Stimulated activated CD8-positive, alpha-beta memory T cell treated with anti-CD3 and anti-CD28 coated beads, Interleukin-4, amount 100 ng/mL, for 4 hours (primary cell): ENCODE measurements around the gene NRF1.
"Not testable (repeated sequence)": the region's sequence is repeated elsewhere in the genome, so short reads cannot be mapped to it uniquely, and the experiment has no call there.

ENCODE experiments used
- DNase-seq, 2 donors: peaks; one replicate each; pipeline ENCODE4 v3.0.0-alpha.2; 2020; ENCODE audit warnings: low read depth in 2 of 2, low spot score in 1 of 2

Gene NRF1

DNA sequence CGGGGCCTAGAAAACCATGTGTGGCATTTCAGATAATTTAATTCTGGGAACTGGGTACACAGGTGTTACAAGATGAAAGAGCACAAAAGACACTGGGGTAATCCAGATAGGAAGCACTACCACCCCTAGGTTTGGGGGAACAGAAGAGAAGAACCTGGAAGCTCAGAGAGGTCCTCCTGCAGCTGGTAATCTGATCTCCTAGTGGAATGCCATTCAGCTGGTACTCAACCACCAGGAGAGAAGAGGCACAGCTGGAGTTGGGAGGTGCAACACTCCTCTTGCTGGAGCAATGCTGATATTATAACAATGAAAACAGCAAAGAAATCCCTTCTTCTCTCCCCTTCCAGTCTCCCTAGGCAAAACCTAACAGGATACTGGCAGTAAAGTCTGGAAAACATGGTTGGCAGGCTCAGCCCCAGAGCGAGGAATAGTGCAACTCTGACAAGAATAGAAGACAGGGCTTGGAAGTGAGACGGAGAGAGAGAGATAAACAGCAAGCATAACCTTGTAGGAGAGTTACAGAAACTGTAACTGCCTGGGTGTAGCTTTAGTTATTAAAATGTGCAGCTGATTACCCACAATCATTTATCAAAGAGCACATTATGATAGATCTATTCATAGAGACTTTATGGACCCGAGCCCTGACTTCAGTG is 35.0 kb downstream of the NRF1 start:
- DNase-seq: no peak

DNA sequence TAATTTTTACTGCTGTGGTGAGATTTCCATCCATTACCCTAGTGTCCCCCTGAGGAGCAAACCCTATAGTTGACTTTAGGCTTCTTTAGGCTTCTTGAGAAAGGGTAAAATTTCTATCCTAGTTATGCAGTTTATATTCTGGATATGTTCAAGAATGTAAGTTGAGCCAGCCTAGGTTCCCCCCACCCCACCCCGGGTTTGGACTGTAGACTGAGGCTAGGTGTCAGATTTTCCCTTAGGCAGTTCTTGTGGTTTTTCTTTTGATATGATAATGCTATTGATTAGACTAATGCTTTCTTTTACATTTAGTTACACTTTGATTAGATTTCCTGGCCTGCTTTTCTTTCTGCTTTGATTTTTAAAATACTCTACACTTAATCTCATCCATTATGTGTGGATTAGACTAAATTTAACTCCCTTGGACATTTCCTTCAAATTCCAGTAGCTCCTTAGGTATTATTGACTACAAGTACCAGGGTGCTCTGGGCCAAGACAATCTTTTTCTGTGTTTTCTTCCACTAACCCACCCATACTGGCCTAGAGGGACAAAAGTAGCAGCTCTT is 37.7 kb downstream of the NRF1 start:
- no peak for DNase-seq

DNA sequence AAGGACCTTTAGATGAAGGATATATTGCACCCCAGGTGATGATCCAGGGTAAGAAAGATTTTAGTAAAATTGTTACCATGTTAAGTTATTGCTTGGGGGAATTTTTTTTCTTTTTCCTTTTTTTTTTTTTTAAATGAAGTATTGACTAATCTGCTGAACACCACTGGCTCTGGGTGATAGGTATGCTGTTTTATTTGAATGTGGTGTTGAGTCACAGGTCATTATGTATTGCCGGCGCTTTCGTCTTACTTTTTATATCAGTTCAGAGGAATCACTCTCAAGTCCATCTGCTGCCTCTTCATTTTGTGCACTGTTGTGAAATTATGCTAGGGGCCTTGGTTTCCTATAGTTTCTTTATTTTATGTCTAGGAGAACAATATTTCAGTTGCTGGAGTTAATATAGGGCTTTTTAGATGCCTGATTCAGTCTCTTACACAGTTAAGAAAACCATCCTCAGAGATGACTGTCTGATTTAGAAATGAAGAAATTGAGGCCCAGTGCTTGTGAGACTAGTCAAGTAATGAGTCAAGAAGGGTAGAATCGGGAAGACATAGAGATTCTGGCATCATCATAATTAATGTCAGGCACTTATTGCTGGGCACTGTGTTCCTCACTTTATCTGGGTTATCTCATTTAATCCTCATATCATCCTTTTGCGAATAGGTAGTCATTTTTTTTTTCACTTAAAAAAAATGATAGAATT is 38.7 kb downstream of the NRF1 start:
- DNase-seq: no peak

DNA sequence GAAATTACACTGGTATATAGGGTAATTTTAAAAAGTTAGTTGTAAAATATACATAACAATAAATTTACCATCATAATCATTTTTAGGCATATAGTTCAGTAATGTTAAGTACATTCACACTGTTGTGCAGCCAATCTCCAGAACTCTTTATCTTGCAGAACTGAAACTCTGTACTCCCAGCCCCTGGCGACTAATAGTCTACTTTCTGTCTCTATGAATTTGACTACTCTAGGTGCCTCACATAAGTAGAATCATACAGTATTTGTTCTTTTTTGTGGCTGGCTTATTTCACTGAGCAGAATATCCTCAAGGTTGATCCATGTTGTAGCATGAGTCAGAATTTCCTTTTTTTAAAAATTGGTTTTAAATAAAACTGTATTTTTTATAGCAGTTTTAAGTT is 41.4 kb downstream of the NRF1 start:
- no peak for DNase-seq

DNA sequence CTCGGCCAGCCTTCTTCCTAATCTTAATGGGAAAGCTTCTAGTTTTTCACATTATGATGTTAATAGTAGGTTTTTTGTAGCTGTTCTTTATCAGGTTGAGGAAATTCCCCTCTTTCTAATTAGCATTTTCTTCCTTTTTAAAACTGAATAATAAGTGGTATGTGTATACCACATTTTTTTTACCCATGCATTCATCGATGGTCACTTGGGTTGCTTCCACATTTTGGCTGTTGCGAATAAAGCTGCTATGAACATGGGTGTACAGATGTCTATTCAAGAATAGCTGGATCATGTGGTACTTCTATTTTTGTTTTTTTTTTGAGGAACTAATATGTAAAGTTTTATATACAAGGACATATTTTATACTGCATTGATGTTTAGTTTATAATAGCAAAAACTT is 44.3 kb downstream of the NRF1 start:
- no peak for DNase-seq

DNA sequence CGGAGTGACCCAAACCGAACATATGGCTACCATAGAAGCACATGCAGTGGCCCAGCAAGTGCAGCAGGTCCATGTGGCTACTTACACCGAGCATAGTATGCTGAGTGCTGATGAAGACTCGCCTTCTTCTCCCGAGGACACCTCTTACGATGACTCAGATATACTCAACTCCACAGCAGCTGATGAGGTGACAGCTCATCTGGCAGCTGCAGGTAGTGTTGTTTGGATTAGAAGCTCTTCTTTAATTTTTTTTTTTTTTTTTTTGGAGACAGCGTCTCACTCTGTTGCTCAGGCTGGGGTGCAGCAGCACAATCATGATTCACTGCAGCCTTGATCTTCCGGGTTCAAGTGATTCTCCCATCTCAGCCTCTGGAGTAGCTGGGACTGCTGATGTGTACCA is 45.8 kb downstream of the NRF1 start:
- no peak for DNase-seq

DNA sequence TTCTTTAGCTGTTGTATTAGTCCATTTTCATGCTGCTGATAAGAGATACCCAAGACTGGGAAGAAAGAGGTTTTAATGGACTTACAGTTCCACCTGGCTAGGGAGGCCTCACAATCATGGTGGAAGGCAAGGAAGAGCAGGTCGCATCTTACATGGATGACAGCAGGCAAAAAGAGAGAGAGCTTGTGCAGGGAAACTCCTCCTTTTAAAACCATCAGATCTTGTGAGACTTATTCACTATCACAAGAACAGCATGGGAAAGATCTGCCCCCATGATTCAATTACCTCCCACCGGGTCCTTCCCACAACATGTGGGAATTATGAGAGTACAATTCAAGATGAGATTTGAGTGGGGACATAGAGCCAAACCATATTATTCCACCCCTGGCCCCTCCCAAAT is 48.4 kb downstream of the NRF1 start:
- not testable (repeated sequence) for DNase-seq

DNA sequence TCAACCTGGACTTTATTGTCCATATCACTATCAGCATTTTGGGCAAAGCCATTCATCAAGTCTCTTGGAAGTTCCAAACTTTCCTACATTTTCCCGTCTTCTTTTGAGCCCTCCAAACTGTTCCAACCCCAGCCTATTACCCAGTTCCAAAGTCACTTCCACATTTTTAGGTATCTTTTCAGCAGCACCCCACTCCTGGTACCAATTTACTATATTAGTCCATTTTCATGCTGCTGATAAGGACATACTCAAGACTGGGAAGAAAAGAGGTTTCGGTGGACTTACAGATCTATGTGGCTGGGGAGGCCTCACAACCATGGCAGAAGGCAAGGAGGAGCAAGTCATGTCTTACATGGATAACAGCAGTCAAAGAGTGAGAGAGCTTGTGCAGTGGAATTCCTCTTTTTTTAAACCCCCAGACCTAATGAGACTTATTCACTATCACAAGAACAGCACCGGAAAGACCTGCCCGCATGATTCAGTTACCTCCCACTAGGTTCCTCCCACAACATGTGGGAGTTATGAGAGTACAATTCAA is 50.2 kb downstream of the NRF1 start:
- DNase-seq: no peak

DNA sequence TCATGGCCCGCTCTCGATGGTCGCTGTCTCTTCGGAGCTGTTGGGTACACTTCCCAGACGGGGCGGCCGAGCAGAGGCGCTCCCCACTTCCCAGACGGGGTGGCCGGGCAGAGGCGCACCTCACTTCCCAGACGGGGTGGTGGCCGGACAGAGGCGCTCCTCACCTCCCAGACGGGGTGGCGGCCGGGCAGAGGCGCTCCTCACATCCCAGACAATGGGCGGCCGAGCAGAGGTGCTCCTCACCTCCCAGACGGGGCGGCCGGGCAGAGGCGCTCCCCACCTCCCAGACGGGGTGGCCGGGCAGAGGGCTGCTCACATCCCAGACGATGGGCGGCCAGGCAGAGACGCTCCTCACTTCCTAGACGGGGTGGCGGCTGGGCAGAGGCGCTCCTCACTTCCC is 51.7 kb downstream of the NRF1 start:
- DNase-seq: not testable (repeated sequence)

DNA sequence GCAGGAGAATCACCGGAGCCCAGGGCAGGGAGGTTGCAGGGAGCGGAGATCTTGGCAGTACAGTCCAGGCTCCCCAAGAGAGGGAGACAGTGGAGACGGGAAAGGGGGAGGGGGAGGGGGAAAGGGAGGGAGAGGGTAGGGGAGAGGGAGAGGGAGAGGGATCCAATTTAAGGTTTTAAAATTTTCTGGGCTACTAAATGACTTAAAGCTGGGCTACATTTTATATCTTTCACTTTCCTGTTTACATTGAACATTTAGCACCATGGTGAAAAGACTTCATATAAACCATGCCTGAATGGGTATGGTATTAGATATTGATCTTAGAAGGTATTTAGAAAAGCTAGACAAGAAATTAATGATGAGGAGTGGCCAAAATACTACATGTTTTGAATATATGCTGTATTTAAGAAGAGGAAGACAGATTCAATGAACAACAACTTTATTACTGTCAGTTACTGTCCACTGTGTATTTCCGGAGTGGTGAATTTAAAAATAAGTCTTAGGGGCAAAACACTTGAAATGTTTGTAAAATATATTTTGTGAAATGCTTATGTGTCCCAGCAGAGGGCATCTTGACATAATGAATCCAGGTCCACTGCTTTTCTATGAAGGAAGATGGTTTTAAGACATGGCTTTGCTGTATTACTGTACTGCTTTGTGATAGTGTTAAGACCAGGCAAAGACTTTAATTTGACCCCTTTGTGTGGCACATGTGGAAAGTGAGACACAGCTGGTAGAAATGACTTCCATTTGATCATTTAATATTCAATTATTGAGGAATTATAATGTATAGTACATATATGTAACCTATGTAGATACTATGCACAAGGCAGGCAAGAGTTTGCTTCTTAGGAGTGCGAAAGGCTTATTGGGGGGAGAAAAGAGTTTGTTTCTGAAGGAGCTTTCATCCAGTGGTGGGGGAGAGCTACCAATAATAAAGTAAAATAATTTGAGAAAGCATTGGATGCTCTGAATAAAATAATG is 52.8 kb downstream of the NRF1 start:
- no peak for DNase-seq

DNA sequence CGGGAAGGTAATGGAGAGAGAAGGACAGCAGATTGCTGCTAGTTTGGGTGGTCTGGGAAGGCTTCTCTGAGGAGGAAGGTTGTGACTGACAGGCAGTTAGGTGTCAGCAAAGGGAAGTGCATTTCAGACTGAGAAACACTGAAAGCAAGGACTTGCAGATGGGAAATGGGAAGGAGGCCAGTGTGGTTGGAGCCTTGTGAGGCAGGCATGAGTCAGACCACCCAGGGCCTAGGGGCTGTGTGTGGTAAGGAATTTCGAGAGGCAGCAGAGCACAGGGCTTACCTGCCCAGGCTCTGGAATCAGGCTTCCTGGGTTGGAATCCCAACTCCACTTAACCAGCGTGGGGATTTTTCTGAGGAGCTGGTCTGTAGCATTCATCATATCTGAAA is 53.5 kb downstream of the NRF1 start:
- no peak for DNase-seq

DNA sequence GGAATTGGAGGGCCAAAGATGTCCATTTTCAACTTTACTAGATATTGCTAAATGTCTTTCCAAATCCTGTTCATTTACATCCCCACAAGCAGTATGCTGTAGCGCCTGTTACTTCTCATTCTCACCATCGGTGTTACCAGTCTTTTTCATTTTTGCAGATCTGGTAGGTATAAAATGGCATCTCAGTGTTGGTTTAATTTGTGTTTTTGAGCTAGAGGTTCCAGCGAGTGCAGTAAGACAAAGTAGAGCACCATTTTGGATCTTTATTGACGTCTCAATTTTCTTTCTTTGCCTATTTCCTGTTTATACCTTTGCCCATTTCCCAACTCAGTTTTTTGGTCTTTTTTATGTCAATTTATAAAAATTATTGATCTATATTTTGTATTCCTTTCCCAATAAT is 55.6 kb downstream of the NRF1 start:
- DNase-seq: no peak

DNA sequence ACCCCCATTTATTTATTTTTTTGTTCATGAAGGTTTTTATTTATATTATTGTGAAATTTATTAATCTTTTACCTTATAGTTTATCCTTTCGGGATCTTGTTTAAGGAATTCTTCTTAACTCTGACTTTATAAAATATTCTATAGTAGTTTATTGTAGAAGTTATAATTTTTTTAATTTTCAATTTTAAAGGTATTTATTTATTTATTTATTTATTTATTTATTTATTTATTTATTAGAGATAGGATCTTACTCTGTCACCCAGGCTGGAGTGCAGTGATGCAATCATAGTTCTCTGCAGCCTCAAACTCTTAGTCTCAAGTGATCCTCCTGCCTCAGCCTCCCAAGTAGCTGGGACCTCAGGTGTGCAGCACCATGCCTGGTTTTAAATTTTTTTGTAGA is 56.0 kb downstream of the NRF1 start:
- DNase-seq: no peak

DNA sequence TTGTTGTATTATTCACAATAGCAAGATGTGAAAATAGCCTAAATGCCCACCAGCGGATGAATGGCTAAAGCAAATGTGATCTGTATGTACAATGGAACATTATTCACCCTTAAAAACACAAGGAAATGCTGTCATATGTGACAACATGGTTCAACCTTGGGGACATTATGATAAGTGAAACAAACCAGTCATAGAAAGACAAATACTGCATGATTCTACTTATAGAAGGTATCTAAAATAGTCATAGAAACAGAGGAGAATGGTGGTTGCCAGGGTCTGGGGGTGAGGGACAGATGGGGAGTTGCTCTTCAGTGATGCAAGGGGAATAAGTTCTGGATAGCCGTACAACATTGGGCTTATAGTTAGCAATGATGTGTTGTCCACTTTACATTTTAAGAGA is 58.4 kb downstream of the NRF1 start:
- no peak for DNase-seq

DNA sequence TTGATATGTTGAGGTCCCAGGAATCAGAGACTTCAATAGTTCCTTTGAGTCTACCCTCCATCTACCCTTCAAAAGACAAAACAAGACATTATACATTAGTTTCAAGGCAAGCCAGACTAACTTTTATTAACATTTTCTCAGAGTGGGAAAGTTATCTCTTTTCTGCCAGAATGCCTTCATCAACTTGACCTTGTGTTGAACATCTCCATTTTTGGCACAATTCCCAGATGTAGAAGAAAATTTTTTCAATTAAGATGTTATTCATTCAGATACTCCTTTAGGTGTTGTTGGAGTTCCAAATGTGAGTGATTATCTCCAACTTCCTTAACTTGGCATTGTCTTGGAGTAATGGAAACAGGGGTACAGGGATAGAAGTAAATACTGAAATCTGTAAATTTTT is 59.1 kb downstream of the NRF1 start:
- no peak for DNase-seq

DNA sequence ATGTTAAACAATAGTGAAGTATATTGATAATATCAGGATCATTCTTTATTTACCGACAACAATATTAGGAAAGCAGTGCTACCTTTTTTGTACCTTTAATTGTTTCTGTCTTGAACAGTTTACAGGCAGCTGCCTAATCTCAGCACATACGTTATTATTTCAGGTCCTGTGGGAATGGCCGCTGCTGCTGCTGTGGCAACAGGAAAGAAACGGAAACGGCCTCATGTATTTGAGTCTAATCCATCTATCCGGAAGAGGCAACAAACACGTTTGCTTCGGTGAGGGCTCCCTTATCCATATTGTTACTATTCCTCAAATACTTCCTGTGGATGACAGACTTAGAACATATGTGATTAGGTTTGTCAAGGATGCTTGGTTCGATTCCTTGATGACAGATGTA is 59.7 kb downstream of the NRF1 start:
- DNase-seq: no peak

DNA sequence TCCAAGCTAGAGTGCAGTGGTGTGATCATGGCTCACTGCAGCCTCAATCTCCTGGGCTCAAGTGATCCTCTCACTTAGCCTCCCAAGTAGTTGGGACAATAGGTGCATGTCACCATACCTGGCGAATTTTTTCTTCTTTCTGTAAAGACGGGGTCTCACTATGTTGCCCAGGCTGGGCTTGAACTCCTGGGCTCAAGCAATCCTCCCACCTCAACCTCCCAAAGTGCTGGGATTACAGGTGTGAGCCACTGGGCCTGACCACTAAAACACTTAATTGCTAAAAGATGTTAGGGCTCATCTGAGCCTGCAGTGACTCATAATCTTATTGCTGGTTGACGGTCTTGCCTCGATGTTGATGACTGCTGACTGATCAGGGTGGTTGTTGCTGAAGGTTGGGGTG is 63.0 kb downstream of the NRF1 start:
- DNase-seq: not testable (repeated sequence)

DNA sequence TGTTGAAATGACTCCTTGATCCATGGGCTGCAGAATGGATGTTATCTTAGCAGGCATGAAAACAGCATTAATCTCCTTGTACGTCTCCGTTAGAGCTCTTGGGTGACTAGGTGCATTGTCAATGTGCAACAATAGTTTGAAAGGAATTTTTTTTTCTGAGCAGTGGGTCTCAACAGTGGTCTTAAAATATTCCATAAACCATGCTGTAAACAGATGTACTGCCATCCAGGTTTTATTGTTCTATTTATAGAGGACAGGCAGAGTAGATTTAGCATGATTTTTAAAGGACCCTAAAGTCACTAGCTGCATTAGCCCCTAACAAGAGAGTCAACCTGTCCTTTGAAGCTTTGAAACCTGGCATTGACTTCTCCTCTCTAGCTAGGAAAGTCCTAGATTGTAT is 64.0 kb downstream of the NRF1 start:
- no peak for DNase-seq

DNA sequence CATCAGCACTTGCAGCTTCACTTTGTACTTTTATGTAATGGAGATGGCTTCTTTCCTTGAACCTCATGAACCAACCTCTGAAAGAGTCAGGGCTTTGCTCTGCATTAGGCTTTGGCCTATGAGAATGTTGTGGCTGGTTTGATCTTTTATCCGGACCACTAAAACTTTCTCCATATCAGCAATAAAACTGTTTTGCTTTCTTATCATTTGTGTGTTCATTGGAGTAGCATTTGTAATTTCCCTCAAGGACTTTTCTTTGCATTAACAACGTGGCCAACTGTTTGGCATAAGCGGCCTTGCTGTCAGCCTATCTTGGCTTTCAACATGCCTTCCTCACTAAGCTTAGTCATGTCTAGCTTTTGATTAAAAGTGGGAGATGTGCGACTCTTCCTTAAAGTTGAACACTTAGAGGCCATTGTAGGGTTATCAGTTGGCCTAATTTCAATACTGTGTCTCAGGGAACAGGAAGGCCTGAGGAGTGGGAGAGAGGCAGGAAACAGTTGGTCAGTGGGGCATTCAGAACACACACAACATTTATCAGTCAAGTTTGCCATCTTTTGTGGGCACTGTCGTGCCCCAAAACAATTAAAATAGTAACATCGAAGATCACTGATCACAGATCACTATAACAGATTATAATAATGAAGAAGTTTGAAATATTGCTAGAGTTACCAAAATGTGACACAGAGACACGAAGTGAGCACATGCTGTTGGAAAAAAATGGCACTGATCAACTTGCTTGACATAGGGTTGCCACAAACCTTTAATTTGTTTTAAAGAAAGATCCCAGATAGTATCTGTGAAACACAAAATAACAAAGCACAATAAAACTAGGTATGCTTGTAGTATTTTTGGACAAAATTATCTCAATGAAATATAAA is 64.7 kb downstream of the NRF1 start:
- DNase-seq: no peak

DNA sequence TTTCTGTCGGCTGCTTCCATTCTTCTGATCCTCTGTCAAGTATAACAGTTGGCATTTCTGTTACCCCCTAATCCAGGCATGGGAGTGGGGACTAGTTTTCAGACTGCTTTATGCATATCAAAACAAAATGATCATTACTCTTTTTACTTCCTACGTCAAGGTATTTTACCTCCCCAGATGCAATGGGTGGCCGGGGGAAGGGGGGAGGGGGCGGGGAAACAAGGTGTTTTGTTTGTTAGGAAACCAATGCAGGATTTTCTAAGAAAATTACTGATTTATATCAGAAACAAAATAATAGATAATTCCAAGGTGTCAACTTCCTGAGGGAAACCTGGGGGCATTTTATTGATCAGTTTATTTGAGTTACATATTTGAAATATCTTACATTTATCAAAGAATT is 66.3 kb downstream of the NRF1 start:
- no peak for DNase-seq
